ENCODE data around the gene ACOX2.

ACOX2 gene

GRCh38 chr3:58464866-58465265 is 72.1 kb downstream of the ACOX2 start:
- no peaks in the 10 kb centered on the region for H3K36me3 ChIP-seq (ENCODE audit: control insufficient read depth in 5 of 5, insufficient read depth in 5 of 5, low read length in 5 of 5)
- no peak overlapping the region for H3K27ac ChIP-seq (ENCODE audit: low read depth, low read length)
- H3K4me1 ChIP-seq (ENCODE audit: control insufficient read depth in 5 of 5, insufficient read depth in 5 of 5, low read length in 5 of 5): peaks cover 0 to 14% (median 12%) of the 10 kb centered on the region in 5 donors
- H3K4me3 ChIP-seq (ENCODE audit: low read depth in 1 of 5, low read length in 5 of 5): no peak overlapping the region
- H3K27me3 ChIP-seq (ENCODE audit: control insufficient read depth in 5 of 5, insufficient read depth in 4 of 5, low read length in 5 of 5): no peaks in the 10 kb centered on the region
- H3K9me3 ChIP-seq (ENCODE audit: control insufficient read depth in 5 of 5, low read length in 5 of 5): no peaks in the 10 kb centered on the region
- no peak overlapping the region for H3K9ac ChIP-seq (ENCODE audit: low read length in 5 of 5)

- no peak overlapping the region for H3K27ac ChIP-seq (ENCODE audit: low read depth, low read length)
These were observed 73.1 kb downstream of the ACOX2 start for GRCh38 chr3:58463942-58464271.

GRCh38 chr3:58463181-58463941 is 73.6 kb downstream of the ACOX2 start:
- Histone ChIP-seq H3K4me3 (ENCODE audit: low read depth in 1 of 5, low read length in 5 of 5) (peak overlapping the region; percentile 34 to 65 (median 58)), H3K4me1 (ENCODE audit: control insufficient read depth in 5 of 5, insufficient read depth in 5 of 5, low read length in 5 of 5) (peaks cover 0 to 14% (median 12%) of the 10 kb centered on the region in 5 donors), H3K9ac (ENCODE audit: low read length in 5 of 5) (peak overlapping the region in 2 of 5 donors; percentile 3 to 41), H3K9me3 (ENCODE audit: control insufficient read depth in 5 of 5, low read length in 5 of 5) (no peaks in the 10 kb centered on the region), H3K36me3 (ENCODE audit: control insufficient read depth in 5 of 5, insufficient read depth in 5 of 5, low read length in 5 of 5) (no peaks in the 10 kb centered on the region), H3K27me3 (ENCODE audit: control insufficient read depth in 5 of 5, insufficient read depth in 4 of 5, low read length in 5 of 5) (no peaks in the 10 kb centered on the region), H3K27ac (ENCODE audit: low read depth, low read length) (no peak overlapping the region)

More at GRCh38 chr3:58463942-58464271, 73.1 kb downstream of the ACOX2 start:
- no peaks in the 10 kb centered on the region for H3K27me3 ChIP-seq (ENCODE audit: control insufficient read depth in 5 of 5, insufficient read depth in 4 of 5, low read length in 5 of 5)
- H3K4me1 ChIP-seq (ENCODE audit: control insufficient read depth in 5 of 5, insufficient read depth in 5 of 5, low read length in 5 of 5): peaks cover 0 to 14% (median 12%) of the 10 kb centered on the region in 5 donors
- H3K4me3 ChIP-seq (ENCODE audit: low read depth in 1 of 5, low read length in 5 of 5): peak overlapping the region in 3 of 5 donors; percentile 34 to 64 (median 58)
- no peak overlapping the region for H3K9ac ChIP-seq (ENCODE audit: low read length in 5 of 5)
- H3K36me3 ChIP-seq (ENCODE audit: control insufficient read depth in 5 of 5, insufficient read depth in 5 of 5, low read length in 5 of 5): no peaks in the 10 kb centered on the region
- no peaks in the 10 kb centered on the region for H3K9me3 ChIP-seq (ENCODE audit: control insufficient read depth in 5 of 5, low read length in 5 of 5)

GRCh38 chr3:58462829-58463180 is 74.2 kb downstream of the ACOX2 start:
- H3K9ac ChIP-seq (ENCODE audit: low read length in 5 of 5): no peak overlapping the region
- H3K4me3 ChIP-seq (ENCODE audit: low read depth in 1 of 5, low read length in 5 of 5): no peak overlapping the region

GRCh38 chr3:58459160-58459559 is 77.8 kb downstream of the ACOX2 start:
- Histone ChIP-seq H3K4me1 (ENCODE audit: control insufficient read depth in 5 of 5, insufficient read depth in 5 of 5, low read length in 5 of 5) (peaks cover 0 to 14% (median 12%) of the 10 kb centered on the region in 5 donors), H3K27ac (ENCODE audit: low read depth, low read length) (no peak overlapping the region), H3K36me3 (ENCODE audit: control insufficient read depth in 5 of 5, insufficient read depth in 5 of 5, low read length in 5 of 5) (no peaks in the 10 kb centered on the region), H3K4me3 (ENCODE audit: low read depth in 1 of 5, low read length in 5 of 5) (no peak overlapping the region), H3K27me3 (ENCODE audit: control insufficient read depth in 5 of 5, insufficient read depth in 4 of 5, low read length in 5 of 5) (no peaks in the 10 kb centered on the region), H3K9me3 (ENCODE audit: control insufficient read depth in 5 of 5, low read length in 5 of 5) (peaks cover 0 to 12% (median 10%) of the 10 kb centered on the region in 5 donors), H3K9ac (ENCODE audit: low read length in 5 of 5) (no peak overlapping the region)

More at GRCh38 chr3:58462829-58463180, 74.2 kb downstream of the ACOX2 start:
- no peak overlapping the region for H3K27ac ChIP-seq (ENCODE audit: low read depth, low read length)
- H3K4me1 ChIP-seq (ENCODE audit: control insufficient read depth in 5 of 5, insufficient read depth in 5 of 5, low read length in 5 of 5): peaks cover 0 to 14% (median 12%) of the 10 kb centered on the region in 5 donors
- no peaks in the 10 kb centered on the region for H3K36me3 ChIP-seq (ENCODE audit: control insufficient read depth in 5 of 5, insufficient read depth in 5 of 5, low read length in 5 of 5)
- no peaks in the 10 kb centered on the region for H3K27me3 ChIP-seq (ENCODE audit: control insufficient read depth in 5 of 5, insufficient read depth in 4 of 5, low read length in 5 of 5)
- no peaks in the 10 kb centered on the region for H3K9me3 ChIP-seq (ENCODE audit: control insufficient read depth in 5 of 5, low read length in 5 of 5)

Measured in subcutaneous abdominal adipose tissue (tissue), 5 donors.